DMS79 (cell line): ENCODE data around the gene NUS1.
A peak's percentile ranks its signal among the peaks of the same experiment; 100 is the strongest.
"Not testable (repeated sequence)": the region's sequence is repeated elsewhere in the genome, so short reads cannot be mapped to it uniquely, and the experiment has no call there.

ENCODE experiments used
- DNase-seq: peaks from one replicate; lab custom pipeline; 2025; lab: John Stamatoyannopoulos, UW

Gene NUS1

DNA sequence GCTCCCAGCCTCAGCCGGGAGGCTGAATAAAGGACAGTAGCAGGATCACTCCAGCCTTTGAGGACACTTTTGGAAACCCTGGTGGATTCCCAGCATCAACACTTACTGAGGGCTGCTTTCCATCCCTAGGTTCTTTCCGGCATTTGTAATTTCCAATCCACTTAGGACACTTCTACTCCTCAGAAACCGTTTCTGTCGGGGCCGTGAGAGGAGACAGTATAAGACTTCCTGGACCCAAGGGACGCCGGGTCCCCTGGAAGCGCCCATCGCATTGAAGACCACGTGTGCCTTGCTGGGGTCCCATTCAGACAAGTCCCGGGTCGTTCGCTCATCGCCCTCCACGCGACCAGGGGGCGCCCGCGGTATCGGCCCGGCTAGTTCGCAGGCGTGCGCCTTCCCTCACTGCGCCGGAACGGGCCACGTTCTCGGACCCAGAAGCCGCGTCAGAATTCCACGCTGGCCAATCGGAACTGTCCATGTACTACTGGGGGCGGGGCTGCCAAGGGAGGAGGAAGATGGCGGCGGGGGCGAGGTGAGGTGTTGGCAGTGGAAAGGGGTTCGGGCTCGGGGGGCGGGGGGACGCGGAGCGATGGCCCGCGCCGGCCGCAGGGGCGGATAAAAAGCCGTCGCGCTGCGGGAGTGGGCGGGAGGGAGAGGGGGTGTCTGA is at the start of gene NUS1:
Gene NUS1 (plus strand): TSS at position 479 of the 667 bp plus-strand sequence. CDS start 202 bp downstream, outside the sequence.
- peak; percentile 96 for DNase-seq

DNA sequence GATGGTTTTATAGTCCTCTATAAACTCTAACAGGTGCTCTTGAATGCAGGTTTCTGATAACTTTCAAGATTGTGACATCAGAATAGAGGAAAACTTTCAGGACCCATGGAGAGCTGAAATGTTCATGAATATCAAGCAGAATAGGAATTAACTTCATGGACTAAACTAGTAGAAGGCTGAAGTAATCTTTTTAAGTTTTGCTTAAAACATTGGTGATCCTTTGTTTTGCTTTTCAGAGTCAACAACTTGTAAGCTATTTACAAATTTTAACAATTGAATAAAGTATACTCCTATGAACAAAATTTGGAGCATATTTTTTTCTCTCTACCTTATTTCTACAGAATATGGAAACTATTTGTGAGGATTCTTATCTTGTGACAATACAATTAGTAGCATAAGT is 47.7 kb upstream of the NUS1 start:
- DNase-seq: no peak

DNA sequence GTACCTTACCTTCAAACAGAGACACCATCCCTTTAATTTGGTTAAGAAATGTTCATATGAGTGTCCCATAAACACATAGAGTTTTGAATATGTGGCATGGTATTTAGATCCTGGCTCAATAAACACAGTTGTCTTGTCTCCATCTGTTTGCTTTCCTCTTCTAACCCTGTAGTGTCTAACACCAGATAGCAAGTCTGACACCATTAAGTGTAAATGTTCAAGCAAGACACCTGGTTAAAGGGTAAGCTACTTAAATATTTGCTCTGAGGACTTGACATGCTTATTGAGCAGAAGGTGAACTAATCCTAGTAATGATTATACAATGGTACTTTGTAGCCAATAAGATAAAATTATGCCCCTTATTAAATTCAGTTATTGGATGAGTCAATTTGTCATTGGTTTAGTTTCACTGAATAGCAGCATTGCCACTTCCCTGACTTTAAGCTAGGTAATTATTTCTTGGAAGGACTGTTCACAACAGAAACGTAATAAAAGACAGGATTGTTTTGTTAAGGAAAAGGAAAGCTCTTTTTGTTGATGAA is 46.1 kb upstream of the NUS1 start:
- no peak for DNase-seq

DNA sequence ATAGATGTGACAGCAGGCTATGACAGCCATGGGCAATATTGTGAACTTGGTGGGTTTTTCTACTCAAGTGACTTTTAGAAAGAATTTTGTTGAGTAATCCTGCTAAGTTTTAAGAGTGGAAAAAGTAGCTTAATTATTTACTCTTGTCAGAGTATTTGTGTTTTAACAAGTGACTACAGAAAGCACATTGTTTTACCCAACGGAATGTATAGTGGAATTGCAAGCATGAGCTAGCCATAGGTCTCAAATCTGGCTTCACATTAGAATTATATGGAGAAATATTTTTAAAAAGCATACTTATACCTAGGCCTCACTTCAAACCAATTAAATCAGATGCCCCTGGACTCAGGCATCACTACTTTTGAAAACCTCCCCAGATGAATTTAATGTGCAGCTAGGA is 37.5 kb upstream of the NUS1 start:
- no peak for DNase-seq

DNA sequence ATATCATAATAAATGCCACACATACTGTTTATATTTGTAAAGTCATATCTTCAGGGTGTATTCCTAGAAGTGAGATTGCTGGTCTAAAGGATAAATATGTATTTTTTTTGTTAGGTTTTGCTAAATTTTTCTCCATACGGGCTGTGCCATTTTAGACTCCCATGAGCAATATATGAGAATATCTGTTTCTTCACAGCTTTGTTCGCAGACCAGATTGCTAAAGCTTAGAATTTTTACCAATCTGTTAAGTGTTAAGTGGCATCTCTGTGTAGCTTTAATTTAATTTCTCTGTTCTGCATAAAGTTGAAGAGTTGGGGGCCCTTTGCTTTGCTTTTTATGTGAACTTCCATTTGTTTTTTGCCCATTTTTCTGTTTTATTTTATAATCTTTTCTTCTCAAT is 32.3 kb upstream of the NUS1 start:
- no peak for DNase-seq

DNA sequence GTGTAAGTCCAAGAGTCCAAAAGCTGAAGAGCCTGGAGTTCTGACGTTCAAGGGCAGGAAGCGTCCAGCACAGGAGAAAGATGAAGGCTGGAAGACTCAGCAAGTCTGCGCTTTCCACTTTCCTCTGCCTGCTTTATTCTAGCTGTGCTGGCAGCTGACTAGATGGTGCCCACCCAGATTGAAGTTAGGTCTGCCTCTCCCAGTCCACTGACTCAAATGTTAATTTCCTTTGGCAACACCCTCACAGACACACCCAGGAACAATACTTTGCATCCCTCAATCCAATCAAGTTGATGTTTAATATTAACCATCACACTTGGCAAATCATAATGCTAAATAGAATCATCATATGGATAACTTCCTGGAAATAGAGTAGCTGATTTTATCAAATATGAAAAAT is 23.3 kb upstream of the NUS1 start:
- not testable (repeated sequence) for DNase-seq

DNA sequence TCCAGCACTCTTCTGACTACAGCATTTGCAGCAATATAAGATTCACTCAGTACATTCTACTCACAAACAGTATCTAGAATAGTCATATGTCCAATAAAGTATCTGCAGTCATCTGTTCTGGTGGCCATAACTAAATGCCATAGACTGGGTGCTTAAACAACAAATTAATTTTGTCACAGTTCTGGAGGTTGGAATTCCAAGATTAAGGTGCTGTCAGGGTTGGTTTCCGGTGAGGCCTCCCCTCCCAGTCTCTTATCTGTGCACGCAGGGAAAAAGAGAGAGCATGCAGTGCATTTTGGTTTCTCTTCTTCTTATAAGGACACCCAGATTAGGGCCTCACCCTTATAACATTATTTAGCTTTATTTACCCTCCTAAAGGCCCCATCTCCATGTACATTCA is 21.3 kb upstream of the NUS1 start:
- no peak for DNase-seq

DNA sequence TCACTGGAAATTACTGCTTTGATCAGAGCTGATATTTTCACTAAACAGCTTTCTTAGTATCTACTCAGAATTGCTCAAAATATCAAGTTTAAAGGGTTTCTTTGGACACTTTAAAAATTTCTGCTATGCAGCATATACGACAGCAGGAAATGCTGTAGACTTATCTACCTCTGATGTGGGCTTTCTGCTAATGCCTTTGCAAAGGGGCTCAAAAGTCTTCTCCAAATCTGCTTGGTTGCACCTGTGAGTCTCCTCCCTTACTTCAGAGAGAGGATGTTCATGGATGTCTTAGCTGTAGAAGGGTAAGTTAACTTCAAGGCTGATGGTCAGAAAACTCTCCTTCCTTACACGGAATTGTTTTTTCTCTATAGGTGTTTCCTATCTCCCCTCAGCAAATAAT is 19.9 kb upstream of the NUS1 start:
- no peak for DNase-seq

DNA sequence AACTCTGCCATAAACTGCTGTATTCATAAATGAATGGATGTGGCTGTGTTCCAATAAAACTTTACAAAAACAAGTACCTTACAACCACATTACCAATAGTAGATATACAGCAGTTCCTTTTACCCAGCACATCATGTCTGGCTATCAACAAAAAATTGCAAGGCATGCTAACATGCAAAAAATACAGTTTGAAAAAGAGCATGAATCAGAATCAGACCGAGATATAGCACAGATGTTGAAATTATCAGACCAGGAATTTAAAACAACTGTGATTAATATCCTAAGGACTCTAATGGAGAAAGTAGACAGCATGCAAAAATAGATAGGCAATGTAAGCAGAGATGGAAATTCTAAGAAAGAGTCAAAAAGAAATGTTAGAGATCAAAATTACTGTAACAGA is 8.4 kb upstream of the NUS1 start:
- no peak for DNase-seq

DNA sequence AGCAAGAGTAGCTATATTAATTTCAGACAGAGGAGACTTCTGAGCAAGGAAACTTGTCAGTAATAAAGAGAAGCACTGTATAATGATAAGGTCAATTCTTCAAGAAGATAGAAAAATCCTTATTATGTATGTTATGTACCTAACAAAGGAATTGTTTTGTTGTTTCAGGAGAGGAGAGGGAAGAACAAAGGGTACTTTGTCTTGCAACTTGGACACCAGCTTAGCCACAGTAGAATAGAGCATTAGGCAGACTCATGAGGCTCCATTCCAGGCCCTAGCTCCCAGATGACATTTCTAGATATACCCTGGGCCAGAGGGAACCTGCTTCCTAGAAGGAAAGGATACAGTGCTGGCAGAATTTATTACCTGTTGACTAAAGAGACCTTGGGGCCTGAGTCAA is 6.5 kb upstream of the NUS1 start:
- DNase-seq: no peak

DNA sequence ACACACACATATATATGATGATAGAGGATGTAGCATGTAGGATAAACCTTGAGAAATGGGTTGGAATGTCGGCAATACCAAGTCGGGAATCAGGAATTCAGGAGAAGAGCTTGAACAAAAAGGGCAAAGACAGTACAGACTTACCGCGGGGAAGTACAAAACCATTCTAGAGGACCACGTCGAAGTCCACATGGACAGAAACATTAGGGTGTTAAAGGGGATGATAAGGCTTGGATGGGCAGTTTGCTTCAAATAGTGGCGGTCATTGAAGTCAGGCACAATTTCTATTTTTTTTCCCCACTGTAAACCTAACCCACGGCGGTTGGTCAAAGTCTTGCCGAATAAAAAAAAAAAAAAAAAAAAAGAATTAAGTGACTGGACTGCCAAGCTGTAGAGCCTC is 766 bp upstream of the NUS1 start:
- DNase-seq: no peak

DNA sequence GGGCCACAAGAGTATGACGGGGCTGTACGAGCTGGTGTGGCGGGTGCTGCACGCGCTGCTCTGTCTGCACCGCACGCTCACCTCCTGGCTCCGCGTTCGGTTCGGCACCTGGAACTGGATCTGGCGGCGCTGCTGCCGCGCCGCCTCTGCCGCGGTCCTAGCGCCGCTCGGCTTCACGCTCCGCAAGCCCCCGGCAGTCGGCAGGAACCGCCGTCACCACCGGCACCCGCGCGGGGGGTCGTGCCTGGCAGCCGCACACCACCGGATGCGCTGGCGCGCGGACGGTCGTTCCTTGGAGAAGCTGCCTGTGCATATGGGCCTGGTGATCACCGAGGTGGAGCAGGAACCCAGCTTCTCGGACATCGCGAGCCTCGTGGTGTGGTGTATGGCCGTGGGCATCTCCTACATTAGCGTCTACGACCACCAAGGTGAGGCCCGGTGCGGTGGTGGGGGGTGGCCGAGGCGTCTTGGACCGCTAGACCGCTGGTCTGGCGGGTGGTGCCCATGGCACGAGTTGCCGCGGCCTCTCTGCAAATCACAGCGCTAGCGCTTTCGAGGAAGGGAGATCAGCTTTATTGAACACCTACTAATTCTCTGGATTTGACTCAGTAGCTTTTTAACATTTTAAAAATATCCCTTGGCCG is 511 bp downstream of the NUS1 start:
- DNase-seq: not testable (repeated sequence)

DNA sequence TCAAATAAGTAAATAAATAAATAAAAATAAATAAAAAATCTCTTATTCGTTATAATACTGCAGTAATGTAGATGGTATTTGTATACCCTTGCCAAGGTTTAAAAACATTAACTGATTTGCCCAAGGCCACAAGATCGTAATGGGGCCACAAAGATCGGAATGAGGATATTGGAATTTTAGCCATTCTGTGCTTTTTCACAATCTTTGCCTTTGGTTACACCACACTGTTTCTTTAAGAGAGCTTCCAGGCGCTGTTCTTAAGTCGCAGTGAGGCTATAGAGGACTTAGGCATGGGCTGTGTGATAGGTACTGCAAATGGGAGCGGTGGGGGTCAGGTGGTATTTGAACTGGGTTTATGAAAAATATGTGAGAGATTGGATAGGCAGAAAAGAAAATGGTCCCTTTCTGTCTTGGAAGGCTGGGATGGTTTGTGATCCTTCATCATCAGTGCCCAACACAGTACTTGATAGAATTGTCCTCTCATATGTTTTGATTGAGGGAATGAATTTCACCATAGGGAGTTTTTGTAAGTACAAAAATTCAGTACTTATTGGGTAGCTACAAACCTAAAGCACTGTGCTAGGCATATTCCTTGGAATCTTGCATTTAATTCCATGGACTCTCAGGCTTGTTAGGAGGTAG is 1.4 kb downstream of the NUS1 start:
- no peak for DNase-seq

DNA sequence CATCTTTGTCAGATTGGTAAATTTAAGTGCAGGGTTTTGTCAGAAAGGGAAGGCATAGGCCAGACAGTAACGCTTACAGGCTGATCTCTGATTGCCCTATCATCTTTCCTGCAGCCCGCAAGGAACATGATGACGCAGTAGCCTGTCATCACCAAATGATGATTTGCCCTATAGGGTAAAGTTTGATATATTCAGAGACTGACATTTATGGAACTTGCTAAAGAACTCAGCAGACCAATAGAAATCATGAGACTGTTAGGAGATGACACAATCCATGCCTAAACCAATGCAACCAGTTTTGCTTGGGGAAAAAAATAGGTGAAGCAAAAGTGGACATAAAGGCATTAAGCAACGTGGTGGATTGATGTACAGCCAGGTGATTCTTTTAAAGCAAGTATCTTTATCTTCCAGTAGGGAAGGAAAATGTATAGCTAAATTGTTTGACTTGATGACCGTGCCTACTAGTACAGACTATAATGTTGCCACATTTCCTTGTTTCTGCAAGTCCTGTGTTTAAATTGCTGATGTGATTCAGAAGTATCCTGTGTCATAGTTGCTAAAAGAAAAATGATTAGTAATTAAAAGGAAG is 2.4 kb downstream of the NUS1 start:
- DNase-seq: no peak

DNA sequence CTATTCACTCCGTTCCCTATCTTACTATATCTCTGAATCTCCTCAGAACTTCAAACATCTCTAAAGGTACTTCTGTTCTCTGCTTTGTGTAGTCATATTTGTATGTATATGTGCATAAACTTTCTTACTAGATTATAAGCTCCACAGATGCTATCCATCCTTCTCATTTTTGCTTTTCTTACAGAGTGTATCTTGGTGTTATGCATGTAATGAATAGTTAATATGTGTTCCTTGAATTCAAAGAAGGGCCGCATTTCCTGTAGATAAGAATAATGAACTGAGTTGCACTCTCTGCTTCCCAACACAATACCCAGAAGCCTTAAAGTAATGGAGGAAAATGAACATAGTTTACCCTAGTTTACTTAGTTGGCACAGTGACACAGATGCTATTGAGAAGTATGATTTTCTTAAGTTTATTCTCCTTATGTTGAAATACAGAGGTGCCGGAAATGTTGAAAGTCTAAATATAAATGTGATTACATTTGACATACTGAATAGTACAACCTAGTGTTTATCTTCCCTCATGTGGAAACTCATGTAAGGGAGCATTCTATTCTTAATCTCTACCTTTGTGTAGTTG is 6.0 kb downstream of the NUS1 start:
- DNase-seq: no peak

DNA sequence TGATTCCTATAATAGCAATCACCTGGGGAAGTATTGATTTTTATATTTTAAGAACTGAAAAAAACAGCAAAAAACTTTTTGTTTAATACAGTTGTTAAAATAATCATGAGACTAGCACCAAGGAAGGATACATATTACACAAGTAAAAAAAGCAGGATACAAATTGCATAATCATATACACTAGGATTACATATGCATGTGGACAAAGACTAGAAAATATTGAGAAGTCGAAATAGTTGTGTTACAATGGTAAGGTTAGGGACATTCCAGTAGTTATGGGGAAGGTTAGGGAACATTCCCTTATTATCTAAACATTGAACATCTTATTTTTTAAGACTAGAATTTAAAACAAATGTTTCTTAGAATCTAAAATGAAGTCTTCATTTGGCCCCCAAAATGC is 9.5 kb downstream of the NUS1 start:
- DNase-seq: no peak

DNA sequence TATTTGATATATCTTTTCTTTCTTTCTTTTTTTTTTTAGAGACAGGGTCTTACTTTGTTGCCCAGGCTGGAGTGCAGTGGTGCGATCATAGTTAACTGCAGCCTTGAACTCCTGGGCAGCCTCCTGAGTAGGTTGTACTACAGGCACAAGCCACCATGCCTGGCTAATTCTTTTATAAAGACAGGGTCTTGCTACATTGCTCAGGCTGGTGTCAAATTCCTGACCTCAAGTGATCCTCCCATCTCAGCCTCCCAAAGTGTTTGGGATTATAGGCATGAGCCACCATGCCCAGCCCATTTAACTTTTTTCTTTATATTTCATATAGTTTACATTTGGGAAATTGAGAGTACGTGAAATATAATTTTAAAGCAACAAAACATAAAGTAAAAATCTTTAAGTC is 10.1 kb downstream of the NUS1 start:
- DNase-seq: no peak

DNA sequence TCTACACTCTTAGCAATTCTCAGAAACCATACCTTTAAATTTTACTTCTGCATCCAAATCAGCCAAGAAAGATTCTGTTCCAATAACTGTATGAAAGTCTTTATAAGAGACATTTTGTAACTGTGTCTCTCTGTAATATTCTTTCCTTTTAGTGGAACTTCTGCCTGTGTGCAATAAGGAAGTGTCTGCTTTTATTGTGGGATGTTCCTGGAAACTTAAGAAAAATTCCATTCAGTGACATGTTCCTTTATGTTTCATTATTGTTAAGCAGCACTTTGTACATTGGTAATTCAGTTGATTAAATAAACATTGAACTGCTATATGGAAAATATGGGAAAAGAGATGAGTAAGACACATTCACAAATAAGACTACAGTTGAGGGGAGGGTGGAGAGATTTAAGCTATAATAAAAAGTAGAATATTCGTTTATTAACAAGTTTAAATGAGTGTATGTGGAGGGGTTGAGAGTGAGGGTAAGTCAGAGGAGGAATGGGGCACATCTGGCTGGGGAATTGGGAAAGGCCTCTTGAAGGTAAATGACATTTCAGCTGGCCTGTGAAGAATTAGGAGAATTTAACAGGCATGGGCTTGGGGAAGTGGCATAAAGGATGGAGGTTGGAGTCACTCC is 11.9 kb downstream of the NUS1 start:
- no peak for DNase-seq

DNA sequence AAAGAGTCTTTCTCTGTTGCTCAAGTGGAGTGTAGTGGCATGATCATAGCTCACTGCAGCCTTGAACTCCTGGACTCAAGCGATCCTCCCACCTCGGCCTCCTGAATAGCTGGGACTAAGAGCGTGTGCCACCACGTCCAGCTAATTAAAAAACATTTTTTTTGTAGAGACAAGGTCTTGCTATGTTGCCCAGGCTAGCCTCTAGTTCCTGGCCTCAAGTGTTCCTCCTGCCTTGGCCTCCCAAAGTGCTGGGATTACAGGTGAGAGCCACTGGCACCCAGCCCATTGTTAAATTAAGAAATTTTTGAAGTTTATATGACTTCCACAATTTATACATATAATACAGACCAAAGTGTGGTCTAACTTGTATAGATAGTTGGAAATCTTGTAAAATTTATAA is 14.3 kb downstream of the NUS1 start:
- not testable (repeated sequence) for DNase-seq

DNA sequence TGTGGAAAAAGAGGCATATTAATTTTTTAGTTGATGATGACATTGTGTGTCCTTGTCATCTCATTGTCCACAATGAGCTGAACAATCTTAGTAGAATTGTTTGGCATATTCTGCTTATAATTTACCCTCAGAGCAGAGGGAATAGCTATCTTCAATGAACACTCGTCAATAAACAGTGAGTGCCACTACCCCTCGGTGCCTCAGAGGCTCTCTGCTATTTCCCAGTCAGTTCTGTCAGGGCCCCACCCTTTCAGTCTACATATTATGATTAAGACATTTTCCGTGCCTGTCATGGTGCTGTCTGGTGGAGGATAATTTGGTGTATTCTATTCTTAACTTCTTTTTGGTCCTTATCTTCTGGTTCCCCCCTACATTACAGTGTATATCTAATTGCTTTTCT is 31.2 kb downstream of the NUS1 start:
- no peak for DNase-seq

DNA sequence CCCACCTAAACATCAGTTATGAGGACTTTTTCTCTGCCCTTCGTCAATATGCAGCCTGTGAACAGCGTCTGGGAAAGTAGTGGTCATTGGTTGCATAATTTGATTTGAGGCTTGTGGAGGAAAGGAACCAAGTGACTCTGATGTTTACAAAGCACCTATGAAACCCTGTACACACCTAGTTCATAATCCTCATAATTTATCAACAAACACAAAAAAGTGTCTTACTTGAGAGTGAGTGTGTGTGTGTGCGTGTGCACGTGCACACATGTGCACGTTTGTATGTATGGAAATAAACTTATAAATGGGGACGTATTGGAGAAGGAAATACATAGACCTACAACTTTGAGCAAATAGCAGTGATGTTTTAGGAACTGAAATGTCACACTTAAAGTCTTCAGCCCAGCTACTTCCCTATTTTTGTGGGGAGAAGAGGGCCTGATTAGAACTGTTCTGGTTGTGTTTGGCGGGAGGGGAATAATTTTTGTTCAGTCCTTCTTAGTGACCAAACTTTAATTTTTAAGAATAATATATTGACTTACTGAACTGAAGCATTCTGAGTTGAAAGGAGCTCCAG is 31.8 kb downstream of the NUS1 start:
- not testable (repeated sequence) for DNase-seq

DNA sequence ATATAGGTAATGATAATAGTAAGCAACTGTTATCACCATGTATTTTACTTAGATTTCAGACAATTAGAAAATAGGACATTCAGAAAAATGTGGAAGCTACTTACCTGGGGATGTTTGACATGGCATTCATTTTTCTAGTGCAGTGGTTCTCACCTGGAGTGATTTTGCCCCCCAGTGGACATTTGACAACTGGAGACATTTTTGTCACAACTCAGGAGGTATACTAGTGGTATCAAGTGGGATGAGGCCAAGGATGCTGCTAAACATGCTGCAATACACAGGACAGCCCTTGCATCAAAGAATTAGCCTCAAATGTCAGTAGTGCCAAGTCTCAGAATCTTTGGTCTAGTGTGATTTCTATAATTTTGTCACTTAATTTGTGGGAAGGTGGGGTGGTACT is 36.1 kb downstream of the NUS1 start:
- no peak for DNase-seq
